Heart right ventricle (tissue), 16 donors: Measurements from ENCODE around the gene RPRD1B. TPM values are rescaled to one million over a fixed set of nuclear protein-coding genes. Genes with fewer than 3 reads are reported as not detected.

Experiments used
- ATAC-seq, 8 donors: fragments of 200-7000 bp; cut with Tn5 transposase; one replicate each; pipeline ENCODE4 v1.9.1; 2020; ENCODE audit warnings: mild to moderate bottlenecking in 8 of 8, moderate library complexity in 8 of 8, moderate number of reproducible peaks in 1 of 8
- DNase-seq, 2 donors: peaks; one replicate each; pipeline ENCODE4 v3.0.0-alpha.2; 2020
- H3K27ac ChIP-seq, 10 donors: fragments of 200-600 bp; sonication (generic) in 2 of 10; one replicate each; pipeline versions ENCODE4 v1.5.0 to v1.8.0; 2020 to 2022; ENCODE audit warnings: mild to moderate bottlenecking in 3 of 10
- H3K27me3 ChIP-seq, 7 donors: fragments of 200-600 bp; one replicate each; pipeline ENCODE4 v1.8.0; 2021 to 2022; ENCODE audit warnings: mild to moderate bottlenecking in 2 of 7
- H3K36me3 ChIP-seq, 9 donors: fragments of 200-600 bp; sonication (generic) in 1 of 9; one replicate each; pipeline versions ENCODE4 v1.5.0 to v1.8.0; 2020 to 2022; ENCODE audit warnings: mild to moderate bottlenecking in 2 of 9
- H3K4me1 ChIP-seq, 9 donors: fragments of 200-600 bp; sonication (generic) in 1 of 9; one replicate each; pipeline versions ENCODE4 v1.5.0 to v1.8.0; 2020 to 2022; ENCODE audit warnings: mild to moderate bottlenecking in 4 of 9
- H3K4me3 ChIP-seq, 10 donors: fragments of 200-600 bp; sonication (generic) in 2 of 10; one replicate each; pipeline versions ENCODE4 v1.5.0 to v1.8.0; 2020 to 2022; ENCODE audit warnings: mild to moderate bottlenecking in 7 of 10, moderate library complexity in 2 of 10
- H3K9me3 ChIP-seq, 11 donors: fragments of 200-600 bp in 10 of 11; sonication (generic) in 2 of 11; one replicate each; pipeline versions ENCODE4 v1.5.0 to v1.8.0; 2013 to 2022; ENCODE audit warnings: mild to moderate bottlenecking in 2 of 11, control low read depth in 1 of 11, moderate library complexity in 1 of 11
- WGBS, 2 donors: extraction: QIAGEN DNeasy Blood & Tissue Kit; methylation state at CpG; one replicate each; pipeline ENCODE4 v1.1.7; 2013; ENCODE audit warnings: inconsistent platforms in 1 of 2; 5-methylcytosine and 5-hydroxymethylcytosine counted together
- intact Hi-C, 10 donors: fragments of 100-400 bp; cut with DNase I; formaldehyde crosslinking; loops; one replicate each; pipeline versions ENCODE4 v1.11.1 to v1.14.2; 2022
- polyA plus RNA-seq, 2 donors: library from polyadenylated mRNA; stranded (reverse); fragments of 200-250 nt; gene quantifications; one replicate each; pipeline ENCODE4 v1.2.3, GENCODE V29; 2013
- total RNA-seq, 10 donors: library from RNA; stranded (reverse); fragmentation: NEBNext Ultra II Directional in 3 of 10; extraction: Animal tissue kit (Norgen Biotek cat#: 25700) in 3 of 10; gene quantifications; one replicate each; pipeline versions ENCODE4 v1.2.1 to v1.2.4, GENCODE V29; 2021 to 2023
- TF ChIP-seq, protein P1 (sequence below), 9 donors: fragments of 200-600 bp; sonication (generic) in 2 of 9; IDR thresholded peaks; one replicate each; pipeline versions ENCODE4 v1.5.0 to v1.8.0; 2021 to 2022; ENCODE audit warnings: antibody characterized with exemption in 9 of 9, mild to moderate bottlenecking in 5 of 9, moderate library complexity in 1 of 9
- donor health status: Arrhythmogenic right ventricular cardiomyopathy.
- donor health status: ischemic (EF 13 %, LVEDD 7.1; RV severe dilation, severe dysfunction).
- donor health status: healthy with polysubstance abuse.
- donor health status: DM: no; HTN: yes; CAD: no.
- donor health status: DM: no; HTN: no; CAD: no.
- donor health status: ischemic (EF 25% LVEDD 6.9; RV normal size, moderate dysfunction).
- donor health status: ischemic (EF 25% LVEDD 5.7; RV mildly dilated, moderate dysfunction).
- donor health status: healthy.
- donor health status: DM: yes; HTN: yes; CAD: no.
- donor health status: Ischemic cardiomyopathy.
- donor health status: ischemic (EF 35%, LVEDD 5.7; RV mildly dilated, moderate dysfunction).
- donor health status: nonischemic (EF 11% LVEDD 7.7; RV severe dilation, severe dysfunction).
- donor health status: DM: yes; HTN: yes; CAD: no.
- donor health status: PGD.
- donor health status: ischemic (EF 29% LVEDD 5.4; RV normal size, mild dysfunction).
- donor health status: nonischemic (EF 23%, LVEDD 6.1; RV moderate dilation, normal function).

RPRD1B gene
- total and polyA plus RNA-seq, 12 donors, result 10.4 to 78.1 (median 47.3) TPM

DNA sequence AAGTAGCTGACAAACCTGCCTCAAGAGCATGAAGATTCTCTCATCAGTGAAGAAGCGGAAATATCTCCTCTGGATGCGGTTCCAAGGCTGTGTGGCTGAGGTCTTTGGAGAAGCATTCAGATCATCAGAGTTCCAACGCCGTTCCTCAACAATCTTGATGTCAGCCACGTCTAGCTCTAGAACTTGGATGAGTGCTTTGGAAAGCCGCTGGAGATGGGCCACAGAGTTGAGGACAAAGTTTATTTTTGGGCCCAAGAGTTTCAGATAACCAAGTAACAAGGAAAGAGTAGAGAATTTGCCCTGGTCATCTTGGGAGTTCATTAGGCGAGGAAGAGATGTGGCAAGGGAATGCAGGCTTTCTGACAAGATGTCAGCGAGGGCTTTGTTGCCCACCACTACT lies 21.2 kb upstream of the RPRD1B start:
- H3K27ac ChIP-seq, result no peak overlapping the region
- DNase-seq (no peak), ATAC-seq (no peak)
- 86 to 88% methylated on average over 8 of the region's 8 CpGs for WGBS, 2 donors
- H3K36me3 ChIP-seq, result peaks cover 0 to 82% (median 19%) of the 10 kb centered on the region in 9 donors
- H3K9me3 ChIP-seq, result peaks cover 0 to 6% (median 0%) of the 10 kb centered on the region in 11 donors
- TF ChIP-seq, protein P1, sequence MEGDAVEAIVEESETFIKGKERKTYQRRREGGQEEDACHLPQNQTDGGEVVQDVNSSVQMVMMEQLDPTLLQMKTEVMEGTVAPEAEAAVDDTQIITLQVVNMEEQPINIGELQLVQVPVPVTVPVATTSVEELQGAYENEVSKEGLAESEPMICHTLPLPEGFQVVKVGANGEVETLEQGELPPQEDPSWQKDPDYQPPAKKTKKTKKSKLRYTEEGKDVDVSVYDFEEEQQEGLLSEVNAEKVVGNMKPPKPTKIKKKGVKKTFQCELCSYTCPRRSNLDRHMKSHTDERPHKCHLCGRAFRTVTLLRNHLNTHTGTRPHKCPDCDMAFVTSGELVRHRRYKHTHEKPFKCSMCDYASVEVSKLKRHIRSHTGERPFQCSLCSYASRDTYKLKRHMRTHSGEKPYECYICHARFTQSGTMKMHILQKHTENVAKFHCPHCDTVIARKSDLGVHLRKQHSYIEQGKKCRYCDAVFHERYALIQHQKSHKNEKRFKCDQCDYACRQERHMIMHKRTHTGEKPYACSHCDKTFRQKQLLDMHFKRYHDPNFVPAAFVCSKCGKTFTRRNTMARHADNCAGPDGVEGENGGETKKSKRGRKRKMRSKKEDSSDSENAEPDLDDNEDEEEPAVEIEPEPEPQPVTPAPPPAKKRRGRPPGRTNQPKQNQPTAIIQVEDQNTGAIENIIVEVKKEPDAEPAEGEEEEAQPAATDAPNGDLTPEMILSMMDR (IDR thresholded peaks at IDR 0.05), result no peak
- no peaks in the 10 kb centered on the region for H3K27me3 ChIP-seq
- peaks cover 0 to 22% (median 4%) of the 10 kb centered on the region in 9 donors for H3K4me1 ChIP-seq
- intact Hi-C loops, result no loop called here
- H3K4me3 ChIP-seq, result no peak overlapping the region

DNA sequence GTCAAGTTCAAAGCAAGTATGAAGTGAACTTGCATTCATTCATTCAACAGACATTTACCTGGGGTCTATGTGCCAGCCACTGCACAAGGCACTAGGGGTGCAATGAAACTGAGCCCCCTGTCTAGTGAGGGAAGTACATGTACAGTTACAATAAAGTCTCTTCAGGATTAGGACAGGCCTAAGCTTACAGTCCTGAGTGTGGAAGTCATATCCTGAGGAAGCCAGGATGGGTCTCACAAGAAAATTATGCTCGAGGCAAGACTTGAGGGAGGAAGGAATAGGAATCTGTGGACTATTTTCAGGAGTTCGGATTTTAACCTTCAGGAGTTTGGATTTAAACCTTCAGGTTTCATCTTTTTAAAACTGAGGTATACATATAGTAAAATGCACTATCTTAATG lies 19.7 kb upstream of the RPRD1B start:
- no peak overlapping the region for H3K4me3 ChIP-seq
- ATAC-seq, result no peak
- no peaks in the 10 kb centered on the region for H3K27me3 ChIP-seq
- no peak for DNase-seq
- peaks cover 0 to 21% (median 13%) of the 10 kb centered on the region in 11 donors for H3K9me3 ChIP-seq
- TF ChIP-seq, protein P1 (IDR thresholded peaks at IDR 0.05), result no peak
- intact Hi-C loops, result no loop called here
- H3K27ac ChIP-seq, result no peak overlapping the region
- 68 to 75% methylated on average over 2 of the region's 2 CpGs for WGBS, 2 donors
- peaks cover 0 to 90% (median 29%) of the 10 kb centered on the region in 9 donors for H3K36me3 ChIP-seq
- H3K4me1 ChIP-seq, result peaks cover 0 to 22% (median 4%) of the 10 kb centered on the region in 9 donors

DNA sequence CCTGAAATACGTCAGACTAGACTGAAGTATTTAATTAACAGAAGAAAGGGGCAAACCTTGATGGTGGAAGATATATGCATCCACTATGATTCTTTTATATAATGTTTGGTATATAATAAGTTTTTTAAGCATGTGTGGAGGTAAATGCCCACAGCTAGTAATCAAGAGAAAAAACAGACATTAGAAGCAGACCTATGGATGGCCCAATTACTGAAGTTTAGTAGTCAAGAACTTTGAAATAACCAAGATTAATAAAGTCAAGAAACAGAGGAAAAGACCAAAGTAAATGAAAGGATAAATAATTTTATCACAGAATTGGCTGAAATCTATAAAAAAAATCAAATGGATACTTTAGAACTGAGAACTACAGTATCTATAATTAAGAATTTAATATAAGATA lies 15.6 kb upstream of the RPRD1B start:
- 97 to 98% methylated on average over 1 of the region's 1 CpG for WGBS, 2 donors
- TF ChIP-seq, protein P1 (IDR thresholded peaks at IDR 0.05), result no peak
- ATAC-seq, result no peak
- H3K27me3 ChIP-seq, result no peaks in the 10 kb centered on the region
- intact Hi-C loops, result no loop called here
- no peak for DNase-seq
- H3K4me1 ChIP-seq, result peaks cover 0 to 15% (median 3%) of the 10 kb centered on the region in 9 donors
- no peak overlapping the region for H3K4me3 ChIP-seq
- H3K27ac ChIP-seq, result no peak overlapping the region
- H3K36me3 ChIP-seq, result peaks cover 0 to 65% (median 21%) of the 10 kb centered on the region in 9 donors
- peaks cover 0 to 24% (median 13%) of the 10 kb centered on the region in 11 donors for H3K9me3 ChIP-seq

DNA sequence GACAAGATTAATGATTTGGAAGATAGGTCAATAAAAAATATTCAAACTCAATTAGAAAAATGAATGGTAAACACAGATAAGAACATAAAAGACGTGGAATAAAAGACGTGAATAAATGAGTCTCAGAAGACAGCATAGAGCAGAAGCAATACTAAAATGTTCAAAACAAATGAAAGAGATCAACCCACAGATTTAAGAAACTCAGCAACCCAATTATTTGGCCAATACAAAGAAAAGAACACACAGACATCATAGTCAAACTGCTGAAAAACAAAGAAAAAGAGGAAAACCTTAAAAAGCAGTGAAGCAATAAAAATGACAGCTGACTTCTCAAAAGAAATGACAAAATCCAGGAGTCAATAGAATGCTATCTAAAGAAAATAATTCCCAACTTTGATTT lies 15.2 kb upstream of the RPRD1B start:
- peaks cover 0 to 24% (median 13%) of the 10 kb centered on the region in 11 donors for H3K9me3 ChIP-seq
- no peak overlapping the region for H3K4me3 ChIP-seq
- H3K27ac ChIP-seq, result no peak overlapping the region
- peaks cover 0 to 13% (median 6%) of the 10 kb centered on the region in 9 donors for H3K4me1 ChIP-seq
- peaks cover 0 to 60% (median 19%) of the 10 kb centered on the region in 9 donors for H3K36me3 ChIP-seq
- intact Hi-C loops, result no loop called here
- WGBS, 2 donors, result 99 to 100% methylated on average over 2 of the region's 2 CpGs
- DNase-seq (no peak), ATAC-seq (no peak)
- TF ChIP-seq, protein P1 (IDR thresholded peaks at IDR 0.05), result no peak
- H3K27me3 ChIP-seq, result no peaks in the 10 kb centered on the region
